H1 (cell line): ENCODE measurements around the gene CLP1. TPM values are rescaled to one million over a fixed set of nuclear protein-coding genes. Genes with fewer than 3 reads are reported as not detected.

ENCODE experiments used
- CTCF ChIA-PET: fragments of 300-600 bp; sonication (Branson Sonifier 250); formaldehyde crosslinking; loops from one replicate; lab custom pipeline; 2021; ENCODE audit not compliant: partially characterized antibody; lab: Charles Lee
- POLR2A ChIA-PET: fragments of 300-600 bp; sonication (Branson Sonifier 250); formaldehyde crosslinking; loops from one replicate; lab custom pipeline; 2021; ENCODE audit warnings: inconsistent platforms; ENCODE audit not compliant: partially characterized antibody; lab: Charles Lee
- DNase-seq, 2 experiments: peaks; one replicate each; pipeline versions ENCODE4 v3.0.0 to v3.0.0-alpha.2; 2010 to 2022; ENCODE audit warnings: low spot score in 2 of 2, low read depth in 1 of 2, mixed read lengths in 1 of 2
- FAIRE-seq: peaks from 2 replicates; lab custom pipeline; 2011; peaks lifted over from hg19 to GRCh38; lab: Jason Lieb, UNC
- H2AFZ ChIP-seq: 2 replicates; pipeline ENCODE4 v1.8.1; 2012; ENCODE audit warnings: low read length, inconsistent platforms
- H2AK5ac ChIP-seq: 2 replicates; pipeline ENCODE4 v1.6.1; 2013; ENCODE audit warnings: low read depth, low read length
- H2BK120ac ChIP-seq: replicated peaks from 2 replicates; pipeline ENCODE3; 2013; ENCODE audit warnings: low read depth, low read length, inconsistent platforms
- H2BK12ac ChIP-seq: 2 replicates; pipeline ENCODE4 v1.6.1; 2013; ENCODE audit warnings: low read depth, low read length
- H2BK15ac ChIP-seq: 2 replicates; pipeline ENCODE4 v1.6.1; 2013; ENCODE audit warnings: low read length
- H2BK20ac ChIP-seq: 2 replicates; pipeline ENCODE4 v1.6.1; 2013; ENCODE audit warnings: low read length
- H2BK5ac ChIP-seq: 2 replicates; pipeline ENCODE4 v1.6.1; 2013; ENCODE audit warnings: low read depth, low read length
- H3K14ac ChIP-seq: 2 replicates; pipeline ENCODE4 v1.6.1; 2013; ENCODE audit warnings: inconsistent platforms; ENCODE audit not compliant: insufficient read length
- H3K18ac ChIP-seq: 2 replicates; pipeline ENCODE4 v1.6.1; 2013; ENCODE audit warnings: low read length; ENCODE audit errors: extremely low read depth
- H3K23ac ChIP-seq: 2 replicates; pipeline ENCODE4 v1.6.1; 2013; ENCODE audit warnings: inconsistent platforms; ENCODE audit not compliant: insufficient read length
- H3K23me2 ChIP-seq: 2 replicates; pipeline ENCODE4 v1.6.1; 2013; ENCODE audit warnings: low read depth, low read length
- H3K27ac ChIP-seq: 2 replicates; pipeline ENCODE4 v1.6.1; 2011; ENCODE audit warnings: low read depth, low read length, inconsistent platforms
- H3K27me3 ChIP-seq, 4 experiments: replicated peaks in 1 of 4; 1 replicate in 1 of 4; 2 replicates in 3 of 4; pipeline versions ENCODE4 v1.6.1 to v1.8.1; 2011 to 2013; ENCODE audit warnings: low read length in 3 of 4, mild to moderate bottlenecking in 3 of 4, inconsistent platforms in 2 of 4, mixed read lengths in 2 of 4, moderate library complexity in 1 of 4; ENCODE audit not compliant: control insufficient read depth in 3 of 4, insufficient read depth in 3 of 4; ENCODE audit errors: extremely low read depth in 1 of 4
- H3K36me3 ChIP-seq, 4 experiments: 2 replicates each; pipeline versions ENCODE4 v1.6.1 to v1.8.1; 2011 to 2013; ENCODE audit warnings: mild to moderate bottlenecking in 4 of 4, low read length in 3 of 4, moderate library complexity in 2 of 4, control low read depth in 1 of 4, inconsistent platforms in 1 of 4; ENCODE audit not compliant: insufficient read depth in 4 of 4, control insufficient read depth in 2 of 4
- H3K4ac ChIP-seq: replicated peaks from 2 replicates; pipeline ENCODE3; 2013; ENCODE audit warnings: low read length, low read depth, mixed read lengths, inconsistent platforms; ENCODE audit not compliant: insufficient read length
- H3K4me1 ChIP-seq, 4 experiments: replicated peaks in 1 of 4; 1 replicate in 1 of 4; 2 replicates in 3 of 4; pipeline versions ENCODE4 v1.6.1 to v1.8.1; 2011 to 2013; ENCODE audit warnings: low read length in 3 of 4, inconsistent platforms in 2 of 4, mixed read lengths in 1 of 4; ENCODE audit not compliant: insufficient read depth in 4 of 4, control insufficient read depth in 3 of 4
- H3K4me2 ChIP-seq, 2 experiments: 2 replicates each; pipeline versions ENCODE4 v1.6.1 to v1.8.1; 2011 to 2013; ENCODE audit warnings: low read depth in 2 of 2, low read length in 2 of 2, control low read depth in 1 of 2, inconsistent platforms in 1 of 2, mild to moderate bottlenecking in 1 of 2; ENCODE audit not compliant: insufficient read depth in 1 of 2
- H3K4me3 ChIP-seq, 4 experiments: fragments of 200-600, 300-600 bp in 1 of 4; sonication (generic), shearing (Covaris generic), sonication (Bioruptor Twin) in 1 of 4; 2 replicates each; pipeline versions ENCODE4 v1.5.1 to v1.8.1; 2011 to 2016; ENCODE audit warnings: low read length in 4 of 4, low read depth in 3 of 4, control low read depth in 2 of 4, inconsistent platforms in 2 of 4, mild to moderate bottlenecking in 2 of 4, mixed read lengths in 1 of 4, moderate library complexity in 1 of 4; ENCODE audit not compliant: insufficient read depth in 2 of 4; ENCODE audit errors: extremely low read depth in 1 of 4
- H3K56ac ChIP-seq: replicated peaks from 2 replicates; pipeline ENCODE3; 2013; ENCODE audit warnings: low read depth, mild to moderate bottlenecking, mixed read lengths, low read length, inconsistent platforms; ENCODE audit not compliant: insufficient read length
- H3K79me1 ChIP-seq: 2 replicates; pipeline ENCODE4 v1.6.1; 2013; ENCODE audit warnings: low read depth, low read length, control low read depth
- H3K79me2 ChIP-seq, 2 experiments: 2 replicates each; pipeline versions ENCODE4 v1.6.1 to v1.8.1; 2012 to 2013; ENCODE audit warnings: low read length in 2 of 2, mild to moderate bottlenecking in 2 of 2, inconsistent platforms in 1 of 2; ENCODE audit not compliant: insufficient read depth in 2 of 2, control insufficient read depth in 1 of 2
- H3K9ac ChIP-seq, 4 experiments: replicated peaks in 1 of 4; 1 replicate in 1 of 4; 2 replicates in 3 of 4; pipeline versions ENCODE4 v1.6.1 to v1.8.1; 2011 to 2013; ENCODE audit warnings: low read depth in 3 of 4, low read length in 3 of 4, control low read depth in 2 of 4, mild to moderate bottlenecking in 2 of 4, moderate library complexity in 2 of 4, inconsistent platforms in 1 of 4; ENCODE audit errors: extremely low read depth in 1 of 4
- H3K9me3 ChIP-seq, 2 experiments: 2 replicates each; pipeline versions ENCODE4 v1.6.1 to v1.8.1; 2012 to 2013; ENCODE audit warnings: mild to moderate bottlenecking in 2 of 2, moderate library complexity in 2 of 2, control low read depth in 1 of 2, inconsistent platforms in 1 of 2, low read depth in 1 of 2, low read length in 1 of 2, mixed read lengths in 1 of 2; ENCODE audit not compliant: insufficient read depth in 2 of 2
- H4K20me1 ChIP-seq, 2 experiments: replicated peaks in 1 of 2; 2 replicates each; pipeline versions ENCODE3 to v1.8.1; 2011 to 2013; ENCODE audit warnings: inconsistent platforms in 2 of 2, low read length in 2 of 2, mild to moderate bottlenecking in 1 of 2; ENCODE audit not compliant: insufficient read depth in 2 of 2, control insufficient read depth in 1 of 2
- H4K5ac ChIP-seq: 2 replicates; pipeline ENCODE4 v1.6.1; 2013; ENCODE audit warnings: low read length, low read depth, mixed read lengths, inconsistent platforms; ENCODE audit not compliant: insufficient read length
- H4K8ac ChIP-seq: 2 replicates; pipeline ENCODE4 v1.8.0; 2013; ENCODE audit warnings: mild to moderate bottlenecking, moderate library complexity, low read length, inconsistent platforms; ENCODE audit not compliant: insufficient read depth; ENCODE audit errors: extremely low read depth
- H4K91ac ChIP-seq: replicated peaks from 2 replicates; pipeline ENCODE3; 2013; ENCODE audit warnings: low read length, mixed read lengths, inconsistent platforms; ENCODE audit not compliant: insufficient read length
- ASH2L ChIP-seq: fragments of 200-600, 300-600 bp; sonication (generic); IDR thresholded peaks from one replicate; pipeline ENCODE4 v1.7.1; 2017; ENCODE audit warnings: low read length
- EGR1 ChIP-seq: IDR thresholded peaks from 2 replicates; pipeline ENCODE4 v1.6.1; 2011; ENCODE audit warnings: low read depth, low read length, borderline replicate concordance
- HDAC2 ChIP-seq, 2 experiments: fragments of 300-600 bp in 1 of 2; sonication (generic) in 1 of 2; IDR thresholded peaks; 2 replicates each; pipeline ENCODE4 v1.6.1; 2011 to 2012; ENCODE audit warnings: low read depth in 2 of 2, low read length in 2 of 2, mild to moderate bottlenecking in 2 of 2, moderate library complexity in 2 of 2, borderline replicate concordance in 1 of 2, inconsistent platforms in 1 of 2
- RAD21 ChIP-seq, 2 experiments: IDR thresholded peaks in 1 of 2; conservative IDR thresholded peaks in 1 of 2; 2 replicates each; pipeline ENCODE4 v1.6.1; 2011; ENCODE audit warnings: low read depth in 2 of 2, low read length in 2 of 2, improper control_type of control experiment in 1 of 2, inconsistent platforms in 1 of 2, mild to moderate bottlenecking in 1 of 2, moderate library complexity in 1 of 2
- ZNF274 ChIP-seq: IDR thresholded peaks from 2 replicates; pipeline ENCODE4 v1.7.0; 2012; ENCODE audit warnings: low read length, borderline replicate concordance; ENCODE audit errors: extremely low read depth
- WGBS, 2 experiments: shearing (Covaris generic) in 1 of 2; methylation state at CpG; one replicate each; pipeline versions ENCODE4 v1.1.6 to v1.1.7; 2013 to 2015; ENCODE audit warnings: low lambda C conversion rate in 2 of 2, mixed read lengths in 2 of 2, inconsistent platforms in 1 of 2, low coverage in 1 of 2, missing lambda C conversion rate in 1 of 2; ENCODE audit not compliant: insufficient replicate concordance in 2 of 2, insufficient coverage in 1 of 2, insufficient read length in 1 of 2; ENCODE audit errors: extremely low coverage in 1 of 2, missing lambda C conversion rate in 1 of 2; 5-methylcytosine and 5-hydroxymethylcytosine counted together
- polyA plus RNA-seq, 7 experiments: library from polyadenylated mRNA; depleted of rRNA in 3 of 7; stranded (reverse) in 5 of 7; unstranded in 2 of 7; fragments of >200 nt in 5 of 7; fragments of 200-250 nt in 2 of 7; gene quantifications; 1 replicate in 5 of 7; 2 replicates in 1 of 7; 4 replicates in 1 of 7; pipeline versions ENCODE4 v1.2.1 to v1.2.3, GENCODE V29; 2011 to 2013; ENCODE audit warnings: missing spikeins in 2 of 7, mixed read lengths in 2 of 7
- total RNA-seq: library from RNA; stranded (reverse); fragmentation: NEBNext Ultra II Directional; extraction: Animal tissue kit (Norgen Biotek cat#: 25700); gene quantifications from 2 replicates; pipeline ENCODE4 v1.2.1, GENCODE V29; 2021

The CLP1 gene
- total and polyA plus RNA-seq, 2 of the 8 experiments (the other 6 are each of a cell fraction or from before 2014, with no cell fraction given) = 29.4 to 29.9 TPM

DNA sequence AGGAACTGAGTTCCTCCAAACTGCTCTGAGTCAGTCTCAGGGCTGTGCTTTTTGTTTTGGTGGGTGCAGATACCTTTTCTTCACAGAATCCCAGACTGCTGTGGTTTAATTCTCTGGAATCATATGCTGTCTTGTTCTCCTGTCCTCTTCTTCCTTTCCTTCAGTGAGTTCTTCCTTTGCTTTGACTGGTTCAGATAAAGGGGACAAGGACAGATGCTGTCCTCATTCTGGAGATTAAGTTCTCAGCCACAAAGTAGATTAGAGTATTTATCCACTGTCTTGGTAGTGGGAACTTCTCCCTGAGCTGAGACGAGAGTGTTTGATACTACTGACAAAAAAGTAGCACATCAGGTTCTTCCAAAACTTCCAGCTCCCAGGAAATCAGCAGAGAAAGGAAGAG lies 23.6 kb downstream of the CLP1 start:
- Histone ChIP-seq H3K4me3 (no peak overlapping the region), H3K4me1 (no peaks in the 10 kb centered on the region), H2AFZ (no peak overlapping the region), H4K5ac (no peak overlapping the region), H3K14ac (no peak overlapping the region), H3K9me3 (no peaks in the 10 kb centered on the region), H3K4me2 (no peak overlapping the region), H2BK15ac (no peak overlapping the region), H3K27ac (no peak overlapping the region), H2AK5ac (no peak overlapping the region), H3K18ac (no peak overlapping the region), H3K23me2 (no peaks in the 10 kb centered on the region), H3K56ac (no peak overlapping the region), H2BK120ac (no peak overlapping the region), H4K91ac (no peak overlapping the region), H3K27me3 (no peaks in the 10 kb centered on the region)
- POLR2A ChIA-PET = interaction anchor here (1.2 to 1.5 kb wide), 4 partner anchors 13 to 31 kb away, joined by 3 to 5 read pairs (median 4); partner anchors contain the start of gene MED19
- no peak for FAIRE-seq
- TF ChIP-seq HDAC2 (IDR thresholded peaks at IDR 0.05; ENCODE audit: borderline replicate concordance in 1 of 2, low read depth in 2 of 2, low read length in 2 of 2) = no peak
- no peak for TF ChIP-seq RAD21 (IDR thresholded peaks at IDR 0.05 in 1 of 2, conservative IDR thresholded peaks at IDR 0.05 in 1 of 2; ENCODE audit: low read depth in 2 of 2, low read length in 2 of 2)
- TF ChIP-seq ASH2L = no peak
- no peak for TF ChIP-seq ZNF274
- no peak for TF ChIP-seq EGR1
- TF ChIP-seq, all 59 proteins: peak for 0
- DNase-seq = no peak
- Histone ChIP-seq H2BK20ac (no peak overlapping the region), H4K20me1 (peaks cover 0 to 2% of the 10 kb centered on the region in 2 experiments), H4K8ac (no peak overlapping the region), H3K23ac (no peak overlapping the region), H3K9ac (no peak overlapping the region), H2BK5ac (no peak overlapping the region), H3K36me3 (peaks cover 5 to 34% (median 12%) of the 10 kb centered on the region in 4 experiments; a peak in 6 of 8 replicates), H3K79me1 (peaks cover 7% of the 10 kb centered on the region), H3K79me2 (peaks cover 0 to 46% of the 10 kb centered on the region in 2 experiments; a peak in 3 of 4 replicates), H2BK12ac (no peak overlapping the region), H3K4ac (no peak overlapping the region)
- 92% methylated on average over 1 of the region's 1 CpG; no CpG with 5 or more reads in 1 of the 2 experiments for WGBS, 2 experiments
- CTCF ChIA-PET = no interaction called here
